HG03196 (cell line): Measurements from ENCODE around the gene MYRIP.
"Not testable (repeated sequence)": the region's sequence is repeated elsewhere in the genome, so short reads cannot be mapped to it uniquely, and the experiment has no call there.

ENCODE experiments used
- ATAC-seq: cut with Tn5 transposase; IDR thresholded peaks from one replicate; pipeline ENCODE4 v1.9.1; 2021; ENCODE audit not compliant: unreplicated experiment

The MYRIP gene

GRCh38 chr3:39805650-39806049 is 3.8 kb upstream of the MYRIP start:
- ATAC-seq, result no peak

GRCh38 chr3:39806820-39807219 is 2.6 kb upstream of the MYRIP start:
- no peak for ATAC-seq

- ATAC-seq, result peak; percentile 10
Observed at GRCh38 chr3:39808467-39809180, 785 bp upstream of the MYRIP start.

GRCh38 chr3:39809995-39810595 is 686 bp downstream of the MYRIP start:
- ATAC-seq, result no peak

GRCh38 chr3:39810647-39811161 is 1.3 kb downstream of the MYRIP start:
- ATAC-seq, result no peak

GRCh38 chr3:39811561-39811960 is 2.2 kb downstream of the MYRIP start:
- ATAC-seq, result no peak

GRCh38 chr3:39812537-39812936 is 3.1 kb downstream of the MYRIP start:
- ATAC-seq, result no peak

- ATAC-seq, result no peak
Observed at GRCh38 chr3:39814007-39814406, 4.6 kb downstream of the MYRIP start.

- no peak for ATAC-seq
Observed at GRCh38 chr3:39819899-39820298, 10.5 kb downstream of the MYRIP start.

GRCh38 chr3:39833764-39834163 is 24.4 kb downstream of the MYRIP start:
- ATAC-seq, result not testable (repeated sequence)

GRCh38 chr3:39839484-39839883 is 30.1 kb downstream of the MYRIP start:
- ATAC-seq, result no peak

- no peak for ATAC-seq
Observed at GRCh38 chr3:39843440-39843839, 34.0 kb downstream of the MYRIP start.

GRCh38 chr3:39848365-39848764 is 39.0 kb downstream of the MYRIP start:
- no peak for ATAC-seq

GRCh38 chr3:39849992-39850715 is 40.7 kb downstream of the MYRIP start:
- ATAC-seq, result peak; percentile 67

GRCh38 chr3:39850716-39851032 is 41.3 kb downstream of the MYRIP start:
- no peak for ATAC-seq

GRCh38 chr3:39855517-39855916 is 46.1 kb downstream of the MYRIP start:
- ATAC-seq, result no peak

GRCh38 chr3:39869890-39870289 is 60.5 kb downstream of the MYRIP start:
- ATAC-seq, result no peak

- ATAC-seq, result no peak
Observed at GRCh38 chr3:39870706-39871105, 61.3 kb downstream of the MYRIP start.

- no peak for ATAC-seq
Observed at GRCh38 chr3:39879581-39879980, 70.2 kb downstream of the MYRIP start.

- ATAC-seq, result no peak
Observed at GRCh38 chr3:39882111-39882510, 72.7 kb downstream of the MYRIP start.

- no peak for ATAC-seq
Observed at GRCh38 chr3:39892068-39892467, 82.7 kb downstream of the MYRIP start.

GRCh38 chr3:39896184-39896583 is 86.8 kb downstream of the MYRIP start:
- no peak for ATAC-seq
